GM19328 (cell line): ENCODE measurements around the gene YPEL5.

ENCODE experiments used
- ATAC-seq: cut with Tn5 transposase; IDR thresholded peaks from one replicate; pipeline ENCODE4 v1.9.1; 2021; ENCODE audit warnings: mild to moderate bottlenecking, moderate library complexity; ENCODE audit not compliant: unreplicated experiment

Gene YPEL5

DNA sequence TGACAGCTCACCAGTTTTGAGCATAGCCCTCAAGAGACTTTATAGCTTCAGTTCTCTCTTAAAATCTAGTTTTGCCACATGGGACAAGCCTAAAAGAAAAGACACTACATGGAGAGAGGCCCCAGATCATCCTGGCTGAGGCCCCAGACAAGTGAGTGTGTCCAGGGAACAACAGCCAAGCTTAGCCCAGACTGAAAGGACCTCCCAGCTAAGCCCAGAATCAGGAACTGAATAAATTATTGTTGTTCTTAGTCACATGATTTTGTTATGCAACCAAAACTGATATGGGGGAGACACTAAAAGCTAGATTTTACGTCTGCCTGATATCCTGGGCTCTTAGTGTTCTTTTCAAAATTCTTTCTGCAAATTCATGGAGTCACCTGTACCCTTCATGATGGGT is 55.2 kb downstream of the YPEL5 start:
- no peak for ATAC-seq

DNA sequence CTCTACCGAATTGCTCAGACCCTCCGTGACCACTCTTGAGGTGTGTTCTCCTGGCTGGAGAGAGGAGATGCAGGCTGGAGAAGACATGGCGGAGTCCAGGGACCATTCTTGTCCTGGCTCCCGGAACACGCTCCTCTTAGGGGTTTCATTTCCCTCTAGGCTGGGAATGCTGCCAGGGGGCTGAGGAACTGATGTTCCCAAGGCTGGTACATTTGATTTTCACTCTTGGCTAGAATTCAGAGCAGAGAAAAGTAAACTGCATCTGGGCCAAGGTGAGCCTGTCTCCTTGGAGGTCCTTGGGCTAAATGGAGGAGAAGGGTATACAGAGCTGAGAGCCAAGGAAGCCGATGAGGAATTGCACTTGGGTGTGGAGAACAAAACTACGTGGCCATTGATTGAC is 56.3 kb downstream of the YPEL5 start:
- ATAC-seq = no peak

GRCh38 chr2:30204281-30204680 is 57.5 kb downstream of the YPEL5 start:
- ATAC-seq = no peak

GRCh38 chr2:30205456-30205855 is 58.6 kb downstream of the YPEL5 start:
- ATAC-seq = no peak

DNA sequence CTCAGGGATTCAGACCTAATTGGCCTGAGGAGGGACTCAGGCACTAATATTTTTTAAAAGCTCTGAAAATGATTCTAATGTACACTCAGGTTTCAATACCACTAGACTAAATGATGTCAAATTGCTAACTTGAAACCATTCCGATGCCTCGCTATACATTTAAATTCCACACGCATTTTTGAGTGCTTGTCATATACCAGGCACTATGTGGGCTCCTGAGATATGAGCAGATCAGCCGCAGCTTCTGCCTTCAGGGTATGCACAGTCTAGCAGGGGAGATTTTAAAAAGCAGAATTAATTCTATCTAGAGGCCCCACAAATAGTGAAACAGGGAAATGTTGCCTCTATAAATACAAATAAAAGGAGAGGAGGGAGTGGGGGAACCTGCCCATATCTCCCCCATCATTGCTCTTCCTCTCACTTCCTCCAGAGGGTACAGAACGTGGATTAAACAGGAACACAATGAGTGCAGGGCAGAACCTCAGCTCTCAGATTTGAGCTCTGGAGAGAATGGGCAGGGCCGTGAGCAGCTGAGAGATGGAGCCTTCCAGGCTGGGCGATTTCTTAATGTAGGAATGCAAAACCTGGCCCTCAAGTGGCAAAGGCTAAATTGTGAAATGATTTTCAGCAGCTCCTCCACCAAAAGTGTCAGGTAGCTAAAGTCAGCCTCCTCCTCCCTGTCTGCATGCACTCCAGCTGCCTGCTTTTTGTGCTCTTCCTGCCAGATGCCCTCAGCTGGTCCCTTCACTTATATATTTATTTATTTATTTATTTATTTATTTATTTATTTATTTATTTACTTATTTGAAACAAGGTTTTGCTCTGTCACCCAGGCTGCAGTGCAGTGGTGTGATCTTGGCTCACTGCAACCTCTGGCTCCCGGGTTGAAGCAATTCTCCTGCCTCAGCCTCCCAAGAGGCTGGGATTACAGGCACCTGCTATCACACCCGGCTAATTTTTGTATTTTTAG is 59.9 kb downstream of the YPEL5 start:
- ATAC-seq = no peak

DNA sequence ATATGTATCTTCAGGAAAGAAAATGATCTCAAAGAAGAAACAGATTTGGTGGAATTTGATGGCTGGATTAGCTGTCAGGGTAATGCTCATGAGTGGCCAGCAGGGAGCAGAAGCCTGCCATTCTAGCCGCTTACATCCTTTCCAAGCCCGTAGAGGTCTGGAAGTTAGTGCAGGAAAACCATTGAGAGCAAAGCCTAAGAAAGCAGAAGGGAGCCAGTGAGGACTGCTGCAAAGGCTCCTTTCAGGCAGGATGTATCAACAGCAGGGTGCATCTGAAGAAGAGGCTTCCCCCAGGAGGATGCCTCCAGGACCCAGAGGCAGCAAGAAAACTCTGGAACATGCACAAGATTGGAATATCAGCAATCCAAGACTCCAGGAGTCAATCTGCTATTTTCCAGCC is 61.6 kb downstream of the YPEL5 start:
- no peak for ATAC-seq

DNA sequence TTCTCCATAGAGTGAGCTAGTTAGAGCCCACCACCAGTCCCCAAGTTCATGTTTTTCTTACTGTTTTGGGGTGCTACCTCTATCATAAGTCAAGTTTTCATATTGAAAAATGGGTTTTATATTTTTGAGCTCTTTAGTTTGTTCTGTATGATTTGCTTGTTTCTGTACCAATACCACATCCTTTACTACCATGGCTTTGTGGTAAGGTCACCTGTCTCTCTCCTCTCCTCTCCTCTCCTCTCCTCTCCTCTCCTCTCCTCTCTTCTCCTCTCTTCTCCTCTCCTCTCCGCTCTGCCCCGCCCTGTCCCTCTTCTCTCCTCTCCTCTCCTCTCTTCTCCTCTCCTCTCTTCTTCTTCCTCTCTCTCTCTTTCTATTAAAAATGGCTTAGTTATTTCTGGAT is 62.4 kb downstream of the YPEL5 start:
- no peak for ATAC-seq
